Peyer's patch (tissue), 4 donors: ENCODE results near the gene ANKS3. TPM values are rescaled to one million over a fixed set of nuclear protein-coding genes. Genes with fewer than 3 reads are reported as not detected.

Experiments
- DNase-seq, 3 donors: peaks; one replicate each; pipeline ENCODE4 v3.0.0-alpha.2; 2017 to 2019
- H3K27ac ChIP-seq, 4 donors: fragments of 200-600 bp; sonication (generic); one replicate each; pipeline ENCODE4 v1.5.1; 2016 to 2019
- H3K27me3 ChIP-seq, 2 donors: fragments of 200-600 bp; sonication (generic); one replicate each; pipeline ENCODE4 v1.5.1; 2019
- H3K36me3 ChIP-seq, 3 donors: fragments of 200-600 bp; sonication (generic); one replicate each; pipeline ENCODE4 v1.5.1; 2016 to 2019
- H3K4me1 ChIP-seq, 4 donors: fragments of 200-600 bp; sonication (generic); one replicate each; pipeline ENCODE4 v1.5.1; 2016 to 2019
- H3K4me3 ChIP-seq, 4 donors: fragments of 200-600 bp; sonication (generic); 1 replicate in 3 of 4; 2 replicates in 1 of 4; pipeline ENCODE4 v1.5.1; 2016 to 2019; ENCODE audit warnings: mild to moderate bottlenecking in 1 of 4
- H3K9me3 ChIP-seq, 4 donors: fragments of 200-600 bp; sonication (generic); one replicate each; pipeline ENCODE4 v1.5.1; 2016 to 2019; ENCODE audit warnings: mild to moderate bottlenecking in 1 of 4
- CTCF ChIP-seq, 6 experiments: fragments of 450-650 bp in 4 of 6; fragments of 200-600 bp in 2 of 6; sonication (generic) in 1 of 6; IDR thresholded peaks; one replicate each; pipeline ENCODE4 v1.5.1; 2017 to 2019; ENCODE audit warnings: antibody characterized with exemption in 6 of 6, mild to moderate bottlenecking in 3 of 6, moderate library complexity in 1 of 6
- POLR2A ChIP-seq, 2 donors: fragments of 450-650 bp; IDR thresholded peaks; one replicate each; pipeline ENCODE4 v1.5.1; 2017; ENCODE audit warnings: antibody characterized with exemption in 2 of 2, mild to moderate bottlenecking in 2 of 2, moderate library complexity in 2 of 2
- total RNA-seq, 4 donors: library from RNA; depleted of rRNA; stranded (reverse); fragments of >200 nt; gene quantifications; one replicate each; pipeline ENCODE4 v1.1.0, GENCODE V29; 2016

The ANKS3 gene
- total RNA-seq, 4 donors from 2014 or later, result 20.8 to 42.9 (median 36.6) TPM

GRCh38 chr16:4768549-4769305, 34.7 kb upstream of the ANKS3 start:
- DNase-seq, result peak; percentile 92 to 99 (median 98)
- Histone ChIP-seq H3K27me3 (no peaks in the 10 kb centered on the region), H3K27ac (peak overlapping the region; percentile 72 to 90 (median 86)), H3K4me1 (peaks cover 0 to 29% (median 14%) of the 10 kb centered on the region in 4 donors), H3K36me3 (peaks cover 0 to 13% (median 0%) of the 10 kb centered on the region in 3 donors), H3K9me3 (no peaks in the 10 kb centered on the region), H3K4me3 (peak overlapping the region; percentile 40 to 78 (median 60))
- TF ChIP-seq POLR2A (IDR thresholded peaks at IDR 0.05) (peak; percentile 68 to 89), CTCF (IDR thresholded peaks at IDR 0.05) (no peak)

GRCh38 chr16:4767872-4768548, 33.9 kb upstream of the ANKS3 start:
- H3K4me3 ChIP-seq, result peak overlapping the region; percentile 40 to 78 (median 60)
- H3K27me3 ChIP-seq, result no peaks in the 10 kb centered on the region
- H3K9me3 ChIP-seq, result no peaks in the 10 kb centered on the region
- DNase-seq, result peak in 1 of 3 donors; percentile 23
- no peak for TF ChIP-seq POLR2A (IDR thresholded peaks at IDR 0.05)
- no peak for TF ChIP-seq CTCF (IDR thresholded peaks at IDR 0.05)
- peak overlapping the region; percentile 72 to 90 (median 86) for H3K27ac ChIP-seq
- H3K4me1 ChIP-seq, result peaks cover 0 to 33% (median 14%) of the 10 kb centered on the region in 4 donors
- H3K36me3 ChIP-seq, result peaks cover 0 to 20% (median 0%) of the 10 kb centered on the region in 3 donors

- peak within 1 kb of the TSS; percentile 72 to 90 (median 86) for H3K27ac ChIP-seq
- peak; percentile 98 to 99 (median 99) for DNase-seq
- no peaks in the 10 kb centered on the region for H3K9me3 ChIP-seq
- no peaks in the 10 kb centered on the region for H3K27me3 ChIP-seq
- peak; percentile 57 to 72 for TF ChIP-seq POLR2A (IDR thresholded peaks at IDR 0.05)
- no peak for TF ChIP-seq CTCF (IDR thresholded peaks at IDR 0.05)
- H3K4me1 ChIP-seq, result peaks cover 0 to 33% (median 14%) of the 10 kb centered on the region in 4 donors
- peaks cover 0 to 29% (median 0%) of the 10 kb centered on the region in 3 donors for H3K36me3 ChIP-seq
- peak within 1 kb of the TSS; percentile 78 to 89 (median 86) for H3K4me3 ChIP-seq
Observed at GRCh38 chr16:4766875-4767628, 33.0 kb upstream of the ANKS3 start, which contains the start of gene ZNF500. Gene ZNF500 (minus strand): TSS chr16:4767162. CDS start chr16:4765978, 1,184 bp downstream.

GRCh38 chr16:4765511-4766474, 31.7 kb upstream of the ANKS3 start:
- peaks cover 0 to 42% (median 0%) of the 10 kb centered on the region in 3 donors for H3K36me3 ChIP-seq
- peaks cover 0 to 33% (median 14%) of the 10 kb centered on the region in 4 donors for H3K4me1 ChIP-seq
- no peak for DNase-seq
- no peaks in the 10 kb centered on the region for H3K27me3 ChIP-seq
- H3K4me3 ChIP-seq, result peak overlapping the region; percentile 78 to 89 (median 86)
- no peaks in the 10 kb centered on the region for H3K9me3 ChIP-seq
- TF ChIP-seq CTCF (IDR thresholded peaks at IDR 0.05), result no peak
- no peak for TF ChIP-seq POLR2A (IDR thresholded peaks at IDR 0.05)
- H3K27ac ChIP-seq, result peak overlapping the region in 3 of 4 donors; percentile 6 to 86 (median 85)
